Fibroblast of lung (primary cell): ENCODE measurements around the gene HSPB9. TPM values are rescaled to one million over a fixed set of nuclear protein-coding genes. Genes with fewer than 3 reads are reported as not detected.
A peak's percentile ranks its signal among the peaks of the same experiment; 100 is the strongest.

Source experiments
- DNase-seq, 2 donors: peaks; one replicate each; pipeline versions ENCODE4 v3.0.0 to v3.0.0-alpha.2; 2010; ENCODE audit warnings: low read depth in 2 of 2
- H2AFZ ChIP-seq: 2 replicates; pipeline ENCODE4 v1.5.1; 2012; ENCODE audit warnings: low read length, control low read depth, inconsistent platforms
- H3K27ac ChIP-seq: 2 replicates; pipeline ENCODE4 v1.5.1; 2011; ENCODE audit warnings: low read length, control low read depth; ENCODE audit not compliant: insufficient read depth
- H3K27me3 ChIP-seq: 2 replicates; pipeline ENCODE4 v1.5.1; 2011; ENCODE audit warnings: mild to moderate bottlenecking, low read length; ENCODE audit not compliant: control insufficient read depth, insufficient read depth
- H3K36me3 ChIP-seq: 2 replicates; pipeline ENCODE4 v1.5.1; 2011; ENCODE audit warnings: low read length; ENCODE audit not compliant: control insufficient read depth, insufficient read depth
- H3K4me1 ChIP-seq: 2 replicates; pipeline ENCODE4 v1.5.1; 2011; ENCODE audit warnings: low read length; ENCODE audit not compliant: control insufficient read depth, insufficient read depth; ENCODE audit errors: extremely low read depth
- H3K4me2 ChIP-seq: 2 replicates; pipeline ENCODE4 v1.5.1; 2011; ENCODE audit warnings: low read length, control low read depth; ENCODE audit not compliant: insufficient read depth; ENCODE audit errors: extremely low read depth
- H3K4me3 ChIP-seq, 4 experiments: fragments of 200-600 bp in 1 of 4; sonication (generic) in 1 of 4; replicated peaks in 1 of 4; 2 replicates each; pipeline ENCODE4 v1.5.1; 2011 to 2016; ENCODE audit warnings: low read length in 4 of 4, low read depth in 3 of 4, mild to moderate bottlenecking in 3 of 4, control low read depth in 2 of 4, inconsistent platforms in 1 of 4, mixed read lengths in 1 of 4; ENCODE audit not compliant: insufficient read depth in 1 of 4; ENCODE audit errors: control extremely low read depth in 1 of 4
- H3K79me2 ChIP-seq: 2 replicates; pipeline ENCODE4 v1.5.1; 2012; ENCODE audit warnings: mild to moderate bottlenecking, low read length, inconsistent platforms; ENCODE audit not compliant: control insufficient read depth, insufficient read depth
- H3K9ac ChIP-seq: 2 replicates; pipeline ENCODE4 v1.5.1; 2011; ENCODE audit warnings: mild to moderate bottlenecking, low read length, control low read depth; ENCODE audit not compliant: insufficient read depth
- H3K9me3 ChIP-seq: 2 replicates; pipeline ENCODE4 v1.5.1; 2012; ENCODE audit warnings: low read depth, low read length; ENCODE audit not compliant: control insufficient read depth, insufficient read depth
- H4K20me1 ChIP-seq: 2 replicates; pipeline ENCODE4 v1.5.1; 2011; ENCODE audit warnings: low read length; ENCODE audit not compliant: control insufficient read depth, insufficient read depth; ENCODE audit errors: extremely low read depth
- EZH2 ChIP-seq: IDR thresholded peaks from 2 replicates; pipeline ENCODE4 v1.5.1; 2012; ENCODE audit warnings: low read length, control low read depth, mild to moderate bottlenecking; ENCODE audit errors: missing control alignments
- polyA plus RNA-seq, 2 donors: library from polyadenylated mRNA; depleted of rRNA in 1 of 2; stranded (reverse) in 1 of 2; unstranded in 1 of 2; fragments of >200 nt; gene quantifications; 2 replicates each; pipeline ENCODE4 v1.2.1, GENCODE V29; 2011 to 2012; ENCODE audit warnings: missing spikeins in 1 of 2
- total RNA-seq: library from RNA; depleted of rRNA; stranded (reverse); fragments of >200 nt; gene quantifications from 2 replicates; pipeline ENCODE4 v1.2.1, GENCODE V29; 2014
- TF ChIP-seq, protein P1 (sequence below), 2 donors: IDR thresholded peaks in 1 of 2; conservative IDR thresholded peaks in 1 of 2; 1 replicate in 1 of 2; 2 replicates in 1 of 2; pipeline ENCODE4 v1.5.1; 2011 to 2012; ENCODE audit warnings: low read length in 2 of 2, control low read depth in 1 of 2, inconsistent platforms in 1 of 2, low read depth in 1 of 2, mild to moderate bottlenecking in 1 of 2

The HSPB9 gene
- total and polyA plus RNA-seq, 2 donors (not counting 1 experiment from before 2014, with no cell fraction given), result not detected

DNA sequence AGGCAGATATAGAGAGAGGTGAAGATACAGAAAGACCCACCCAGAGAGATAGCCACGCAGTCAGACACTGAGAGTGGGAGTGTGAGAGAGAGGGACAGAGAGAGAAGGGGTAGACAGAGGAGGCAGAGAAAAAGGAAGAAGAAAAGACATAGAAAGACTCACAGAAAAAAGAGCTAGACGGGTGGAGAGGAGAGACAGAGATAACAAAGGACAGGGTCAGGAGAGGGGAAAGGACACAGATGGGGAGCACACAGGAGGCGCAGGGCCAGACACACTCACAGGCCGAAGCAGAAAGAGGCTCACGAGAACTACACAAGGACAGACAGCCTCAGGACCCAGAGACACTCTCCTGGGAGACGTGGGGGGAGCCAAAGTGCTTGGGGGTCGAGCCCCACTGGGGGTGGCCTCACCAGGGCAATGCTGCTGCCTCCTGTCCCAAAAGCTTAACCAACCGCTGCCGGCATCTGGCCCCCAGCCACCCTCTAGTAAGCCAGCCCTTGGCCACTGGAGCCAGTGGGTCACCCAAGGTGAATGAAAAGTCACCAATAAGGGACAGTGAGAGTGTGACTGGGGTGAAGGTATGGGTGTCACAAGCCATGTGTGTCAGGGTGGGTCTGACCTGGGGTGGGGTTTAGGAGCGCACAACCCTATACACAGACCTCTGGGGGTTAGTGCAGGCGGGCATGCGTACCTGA lies 28.1 kb upstream of the HSPB9 start:
- TF ChIP-seq, protein P1, sequence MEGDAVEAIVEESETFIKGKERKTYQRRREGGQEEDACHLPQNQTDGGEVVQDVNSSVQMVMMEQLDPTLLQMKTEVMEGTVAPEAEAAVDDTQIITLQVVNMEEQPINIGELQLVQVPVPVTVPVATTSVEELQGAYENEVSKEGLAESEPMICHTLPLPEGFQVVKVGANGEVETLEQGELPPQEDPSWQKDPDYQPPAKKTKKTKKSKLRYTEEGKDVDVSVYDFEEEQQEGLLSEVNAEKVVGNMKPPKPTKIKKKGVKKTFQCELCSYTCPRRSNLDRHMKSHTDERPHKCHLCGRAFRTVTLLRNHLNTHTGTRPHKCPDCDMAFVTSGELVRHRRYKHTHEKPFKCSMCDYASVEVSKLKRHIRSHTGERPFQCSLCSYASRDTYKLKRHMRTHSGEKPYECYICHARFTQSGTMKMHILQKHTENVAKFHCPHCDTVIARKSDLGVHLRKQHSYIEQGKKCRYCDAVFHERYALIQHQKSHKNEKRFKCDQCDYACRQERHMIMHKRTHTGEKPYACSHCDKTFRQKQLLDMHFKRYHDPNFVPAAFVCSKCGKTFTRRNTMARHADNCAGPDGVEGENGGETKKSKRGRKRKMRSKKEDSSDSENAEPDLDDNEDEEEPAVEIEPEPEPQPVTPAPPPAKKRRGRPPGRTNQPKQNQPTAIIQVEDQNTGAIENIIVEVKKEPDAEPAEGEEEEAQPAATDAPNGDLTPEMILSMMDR (conservative IDR thresholded peaks at IDR 0.05 in 1 of 2, IDR thresholded peaks at IDR 0.05 in 1 of 2; ENCODE audit: low read depth in 1 of 2, low read length in 2 of 2), result no peak
- no peak for TF ChIP-seq EZH2
- no peak overlapping the region for H3K9ac ChIP-seq
- H3K4me1 ChIP-seq, result no peaks in the 10 kb centered on the region
- no peaks in the 10 kb centered on the region for H4K20me1 ChIP-seq
- H3K36me3 ChIP-seq, result no peaks in the 10 kb centered on the region
- no peak overlapping the region for H3K4me2 ChIP-seq
- DNase-seq, result no peak
- no peaks in the 10 kb centered on the region for H3K9me3 ChIP-seq
- no peak overlapping the region for H2AFZ ChIP-seq
- H3K79me2 ChIP-seq, result no peaks in the 10 kb centered on the region
- H3K27me3 ChIP-seq, result peaks cover 27% of the 10 kb centered on the region
- H3K4me3 ChIP-seq, result no peak overlapping the region
- H3K27ac ChIP-seq, result no peak overlapping the region

- H3K4me1 ChIP-seq, result no peaks in the 10 kb centered on the region
- no peak overlapping the region for H3K4me2 ChIP-seq
- no peak overlapping the region for H2AFZ ChIP-seq
- no peak overlapping the region for H3K9ac ChIP-seq
- H3K36me3 ChIP-seq, result no peaks in the 10 kb centered on the region
- TF ChIP-seq, protein P1 (conservative IDR thresholded peaks at IDR 0.05 in 1 of 2, IDR thresholded peaks at IDR 0.05 in 1 of 2; ENCODE audit: low read depth in 1 of 2, low read length in 2 of 2), result no peak
- no peak for TF ChIP-seq EZH2
- H3K27ac ChIP-seq, result no peak overlapping the region
- H3K9me3 ChIP-seq, result no peaks in the 10 kb centered on the region
- no peaks in the 10 kb centered on the region for H3K79me2 ChIP-seq
- H3K4me3 ChIP-seq, result no peak overlapping the region
- no peaks in the 10 kb centered on the region for H4K20me1 ChIP-seq
- no peak for DNase-seq
- H3K27me3 ChIP-seq, result peaks cover 24% of the 10 kb centered on the region
Measured at GRCh38 chr17:42096360-42097111, 26.1 kb upstream of the HSPB9 start.

GRCh38 chr17:42097691-42098631 lies 24.6 kb upstream of the HSPB9 start, which contains the start of gene ZNF385C:
TSS of gene ZNF385C (minus strand) at chr17:42098473. CDS start at chr17:42063056, 35,417 bp downstream.
- peaks cover 24% of the 10 kb centered on the region for H3K27me3 ChIP-seq

More at GRCh38 chr17:42097691-42098631, 24.6 kb upstream of the HSPB9 start, which contains the start of gene ZNF385C:
- no peak within 1 kb of the TSS for H3K27ac ChIP-seq
- no peak within 1 kb of the TSS for H3K9ac ChIP-seq
- DNase-seq, result no peak
- H3K4me3 ChIP-seq, result no peak within 1 kb of the TSS
- H3K79me2 ChIP-seq, result no peaks in the 10 kb centered on the region
- H3K9me3 ChIP-seq, result no peaks in the 10 kb centered on the region
- no peak within 1 kb of the TSS for H2AFZ ChIP-seq
- no peak within 1 kb of the TSS for H3K4me2 ChIP-seq
- peak; percentile 82 for TF ChIP-seq EZH2
- TF ChIP-seq, protein P1 (conservative IDR thresholded peaks at IDR 0.05 in 1 of 2, IDR thresholded peaks at IDR 0.05 in 1 of 2; ENCODE audit: low read depth in 1 of 2, low read length in 2 of 2), result no peak
- no peaks in the 10 kb centered on the region for H3K36me3 ChIP-seq
- H4K20me1 ChIP-seq, result no peaks in the 10 kb centered on the region
- H3K4me1 ChIP-seq, result no peaks in the 10 kb centered on the region
